Lower leg skin (tissue), 3 donors: ENCODE measurements around the gene ETNK2.

Experiments
- POLR2A ChIP-seq, 2 donors: fragments of 450-650 bp; IDR thresholded peaks; one replicate each; pipeline ENCODE4 v1.6.1; 2016 to 2017; ENCODE audit warnings: antibody characterized with exemption in 2 of 2, mild to moderate bottlenecking in 1 of 2, moderate library complexity in 1 of 2
- TF ChIP-seq, protein P1 (sequence below), 3 donors: fragments of 450-650 bp; IDR thresholded peaks; one replicate each; pipeline ENCODE4 v1.5.1; 2016; ENCODE audit warnings: antibody characterized with exemption in 3 of 3, mild to moderate bottlenecking in 3 of 3, moderate library complexity in 2 of 3

DNA sequence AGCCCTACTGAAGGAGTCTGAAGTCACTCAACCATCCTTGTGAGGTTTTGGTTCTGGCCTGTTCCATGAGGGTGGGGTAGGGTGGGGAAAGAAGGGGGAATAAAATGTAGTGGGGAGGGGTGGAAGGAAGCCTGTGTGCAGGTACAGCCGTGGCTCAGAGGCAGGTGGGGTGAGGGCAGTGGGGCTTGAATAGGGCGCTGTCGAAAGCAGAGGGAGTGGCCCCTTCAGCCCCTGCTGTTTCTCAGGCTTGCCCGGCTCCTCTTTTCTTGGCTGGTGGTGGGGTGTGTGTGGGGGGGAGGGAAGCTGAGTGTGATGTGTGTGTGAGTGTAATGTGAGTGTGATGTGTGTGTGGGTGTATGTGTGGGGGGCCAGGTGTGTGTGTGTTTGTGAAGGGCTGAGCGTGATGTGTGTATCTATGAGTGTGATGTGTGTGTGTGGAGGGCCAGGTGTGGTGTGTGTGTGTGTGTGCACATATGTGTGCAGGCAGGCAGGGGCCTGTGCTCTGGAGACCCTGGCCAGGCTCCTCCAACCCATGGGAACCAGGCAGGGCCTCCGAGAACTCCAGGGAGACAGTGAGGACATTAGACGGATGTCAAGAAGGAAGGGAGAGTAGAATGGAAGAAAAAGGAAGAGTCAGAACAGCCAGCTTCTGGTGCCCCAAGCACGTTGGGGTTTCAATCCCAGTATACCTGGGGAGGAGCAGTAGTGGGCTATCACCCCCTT is 69.9 kb downstream of the ETNK2 start:
- TF ChIP-seq, protein P1, sequence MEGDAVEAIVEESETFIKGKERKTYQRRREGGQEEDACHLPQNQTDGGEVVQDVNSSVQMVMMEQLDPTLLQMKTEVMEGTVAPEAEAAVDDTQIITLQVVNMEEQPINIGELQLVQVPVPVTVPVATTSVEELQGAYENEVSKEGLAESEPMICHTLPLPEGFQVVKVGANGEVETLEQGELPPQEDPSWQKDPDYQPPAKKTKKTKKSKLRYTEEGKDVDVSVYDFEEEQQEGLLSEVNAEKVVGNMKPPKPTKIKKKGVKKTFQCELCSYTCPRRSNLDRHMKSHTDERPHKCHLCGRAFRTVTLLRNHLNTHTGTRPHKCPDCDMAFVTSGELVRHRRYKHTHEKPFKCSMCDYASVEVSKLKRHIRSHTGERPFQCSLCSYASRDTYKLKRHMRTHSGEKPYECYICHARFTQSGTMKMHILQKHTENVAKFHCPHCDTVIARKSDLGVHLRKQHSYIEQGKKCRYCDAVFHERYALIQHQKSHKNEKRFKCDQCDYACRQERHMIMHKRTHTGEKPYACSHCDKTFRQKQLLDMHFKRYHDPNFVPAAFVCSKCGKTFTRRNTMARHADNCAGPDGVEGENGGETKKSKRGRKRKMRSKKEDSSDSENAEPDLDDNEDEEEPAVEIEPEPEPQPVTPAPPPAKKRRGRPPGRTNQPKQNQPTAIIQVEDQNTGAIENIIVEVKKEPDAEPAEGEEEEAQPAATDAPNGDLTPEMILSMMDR (IDR thresholded peaks at IDR 0.05), result no peak
- TF ChIP-seq POLR2A (IDR thresholded peaks at IDR 0.05), result no peak
